HepG2 (cell line): ENCODE results near the gene CASS4. TPM values are rescaled to one million over a fixed set of nuclear protein-coding genes. Genes with fewer than 3 reads are reported as not detected.

Experiments used
- BRCA1 ChIP-seq: sonication (generic); formaldehyde crosslinking; IDR thresholded peaks from 2 replicates; pipeline ENCODE4 v1.4.0; 2020; ENCODE audit warnings: missing genetic modification reagents
- FOXM1 ChIP-seq: sonication (generic); formaldehyde crosslinking; IDR thresholded peaks from 2 replicates; pipeline ENCODE4 v1.5.0; 2020; ENCODE audit warnings: missing genetic modification reagents
- HES4 ChIP-seq: sonication (generic); formaldehyde crosslinking; IDR thresholded peaks from 2 replicates; pipeline ENCODE4 v1.9.0; 2021; ENCODE audit warnings: mild to moderate bottlenecking, missing genetic modification reagents, borderline replicate concordance
- TAF15 ChIP-seq: fragments of 200-400 bp; formaldehyde crosslinking; IDR thresholded peaks from one replicate; pipeline ENCODE4 v1.6.1; 2018; ENCODE audit warnings: mild to moderate bottlenecking, low read depth, low read length; ENCODE audit not compliant: poor library complexity, severe bottlenecking
- ZBTB20 ChIP-seq: sonication (generic); formaldehyde crosslinking; IDR thresholded peaks from 2 replicates; pipeline ENCODE4 v1.8.1; 2023; ENCODE audit warnings: missing genetic modification reagents, low read depth, mild to moderate bottlenecking, borderline replicate concordance
- ZFY ChIP-seq: sonication (generic); formaldehyde crosslinking; IDR thresholded peaks from 2 replicates; pipeline ENCODE4 v1.4.0; 2020; ENCODE audit warnings: missing genetic modification reagents
- ZNF260 ChIP-seq: sonication (generic); formaldehyde crosslinking; IDR thresholded peaks from 2 replicates; pipeline ENCODE4 v1.4.0; 2020; ENCODE audit warnings: missing genetic modification reagents, low read depth, mild to moderate bottlenecking, borderline replicate concordance
- ZNF589 ChIP-seq: sonication (generic); formaldehyde crosslinking; conservative IDR thresholded peaks from 2 replicates; pipeline ENCODE4 v1.8.0; 2022; ENCODE audit warnings: mild to moderate bottlenecking, moderate library complexity, missing genetic modification reagents
- ZNF629 ChIP-seq: sonication (generic); formaldehyde crosslinking; conservative IDR thresholded peaks from 2 replicates; pipeline ENCODE4 v1.5.0; 2020; ENCODE audit warnings: missing genetic modification reagents
- ZNF660 ChIP-seq: sonication (generic); formaldehyde crosslinking; IDR thresholded peaks from 2 replicates; pipeline ENCODE4 v1.5.1; 2020; ENCODE audit warnings: mild to moderate bottlenecking, low read depth, missing genetic modification reagents, borderline replicate concordance
- ZNF761 ChIP-seq: sonication (generic); formaldehyde crosslinking; conservative IDR thresholded peaks from 2 replicates; pipeline ENCODE4 v1.4.0; 2020; ENCODE audit warnings: mild to moderate bottlenecking, missing genetic modification reagents
- ZNF777 ChIP-seq: sonication (generic); formaldehyde crosslinking; IDR thresholded peaks from 2 replicates; pipeline ENCODE4 v1.4.0; 2020; ENCODE audit warnings: missing genetic modification reagents
- polyA plus RNA-seq, 8 experiments: library from polyadenylated mRNA; depleted of rRNA in 3 of 8; stranded (reverse) in 7 of 8; unstranded in 1 of 8; fragments of >200 nt; fragmentation: Illumina TruSeq in 4 of 8; extraction: Trizol in 4 of 8; gene quantifications; 2 replicates each; pipeline versions ENCODE4 v1.2.1 to v1.2.3, GENCODE V29; 2011 to 2016; ENCODE audit warnings: low read depth in 4 of 8, missing spikeins in 1 of 8, mixed read lengths in 1 of 8; ENCODE audit not compliant: insufficient read depth in 1 of 8
- total RNA-seq, 5 experiments: library from RNA; depleted of rRNA; stranded (reverse); fragments of >200 nt; fragmentation: Illumina TruSeq; extraction: Trizol; gene quantifications; 2 replicates each; pipeline ENCODE4 v1.2.3, GENCODE V29; 2016; ENCODE audit warnings: low read depth in 1 of 5
- TF ChIP-seq, protein P1 (sequence below): sonication (generic); formaldehyde crosslinking; IDR thresholded peaks from 2 replicates; pipeline ENCODE4 v1.5.0; 2020; ENCODE audit warnings: missing genetic modification reagents, mild to moderate bottlenecking, borderline replicate concordance
- TF ChIP-seq, protein P2 (sequence below): IDR thresholded peaks from 2 replicates; pipeline ENCODE4 v1.6.1; 2016; ENCODE audit warnings: missing compliant biosample characterization, missing genetic modification reagents, borderline replicate concordance
- TF ChIP-seq, protein P3 (sequence below): sonication (generic); formaldehyde crosslinking; IDR thresholded peaks from 2 replicates; pipeline ENCODE4 v1.8.1; 2023; ENCODE audit warnings: mild to moderate bottlenecking, missing genetic modification reagents
- TF ChIP-seq, protein P4 (sequence below): sonication (generic); formaldehyde crosslinking; IDR thresholded peaks from 2 replicates; pipeline ENCODE4 v1.5.0; 2020; ENCODE audit warnings: mild to moderate bottlenecking, missing genetic modification reagents, moderate library complexity
- TF ChIP-seq, protein P5 (sequence below): sonication (generic); formaldehyde crosslinking; conservative IDR thresholded peaks from 2 replicates; pipeline ENCODE4 v1.4.0; 2020; ENCODE audit warnings: missing genetic modification reagents

Gene CASS4
- total and polyA plus RNA-seq, 2 of the 13 experiments (the other 11 are each of a cell fraction or from before 2014, with no cell fraction given) = 0.17 to 0.49 TPM

DNA sequence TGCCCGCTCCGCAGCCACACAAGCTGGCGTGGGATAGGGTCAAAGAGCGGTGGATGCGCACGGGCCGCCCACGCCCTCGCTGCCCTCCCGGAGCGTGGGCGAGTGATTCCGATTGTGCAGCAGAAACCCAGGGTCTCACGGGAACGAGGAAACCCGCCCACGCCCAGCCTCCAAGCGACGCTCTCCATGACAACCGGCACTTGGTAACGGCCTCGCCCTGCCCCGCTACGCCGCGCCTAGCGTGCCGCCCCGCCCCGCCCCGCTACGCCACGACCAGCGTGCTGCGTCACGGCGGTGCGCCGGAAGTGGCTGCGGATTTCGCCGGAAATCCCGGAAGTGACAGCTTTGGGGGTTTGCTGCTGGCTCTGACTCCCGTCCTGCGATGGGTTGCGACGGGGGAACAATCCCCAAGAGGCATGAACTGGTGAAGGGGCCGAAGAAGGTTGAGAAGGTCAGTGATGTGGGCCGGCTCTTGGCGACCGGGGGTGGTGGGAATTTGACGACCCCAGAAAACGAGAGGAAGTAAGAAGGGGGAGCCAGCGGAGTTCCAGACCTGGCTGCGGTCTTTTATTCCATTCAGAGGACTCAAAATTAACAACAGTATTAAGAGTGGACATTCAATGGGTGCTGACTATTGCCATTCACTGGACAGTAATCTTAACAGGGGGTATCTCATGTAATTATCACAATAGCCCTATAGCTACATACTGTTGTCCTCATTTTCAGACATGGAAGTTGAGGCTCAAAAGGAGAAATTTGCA is 56.4 kb downstream of the CASS4 start, which contains the start of gene RTF2 (continued):
- TF ChIP-seq, protein P1, sequence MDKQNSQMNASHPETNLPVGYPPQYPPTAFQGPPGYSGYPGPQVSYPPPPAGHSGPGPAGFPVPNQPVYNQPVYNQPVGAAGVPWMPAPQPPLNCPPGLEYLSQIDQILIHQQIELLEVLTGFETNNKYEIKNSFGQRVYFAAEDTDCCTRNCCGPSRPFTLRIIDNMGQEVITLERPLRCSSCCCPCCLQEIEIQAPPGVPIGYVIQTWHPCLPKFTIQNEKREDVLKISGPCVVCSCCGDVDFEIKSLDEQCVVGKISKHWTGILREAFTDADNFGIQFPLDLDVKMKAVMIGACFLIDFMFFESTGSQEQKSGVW (CRISPR knock-in tag) = no peak
- no peak for TF ChIP-seq ZNF660
- TF ChIP-seq HES4 (CRISPR knock-in tag) = no peak
- TF ChIP-seq, protein P2, sequence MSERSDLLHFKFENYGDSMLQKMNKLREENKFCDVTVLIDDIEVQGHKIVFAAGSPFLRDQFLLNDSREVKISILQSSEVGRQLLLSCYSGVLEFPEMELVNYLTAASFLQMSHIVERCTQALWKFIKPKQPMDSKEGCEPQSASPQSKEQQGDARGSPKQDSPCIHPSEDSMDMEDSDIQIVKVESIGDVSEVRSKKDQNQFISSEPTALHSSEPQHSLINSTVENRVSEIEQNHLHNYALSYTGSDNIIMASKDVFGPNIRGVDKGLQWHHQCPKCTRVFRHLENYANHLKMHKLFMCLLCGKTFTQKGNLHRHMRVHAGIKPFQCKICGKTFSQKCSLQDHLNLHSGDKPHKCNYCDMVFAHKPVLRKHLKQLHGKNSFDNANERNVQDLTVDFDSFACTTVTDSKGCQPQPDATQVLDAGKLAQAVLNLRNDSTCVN (CRISPR knock-in tag) = peak; percentile 89; the same call in 1 of the 2 replicates
- peak; percentile 65; the same call in 1 of the 2 replicates for TF ChIP-seq BRCA1
- TF ChIP-seq, protein P3, sequence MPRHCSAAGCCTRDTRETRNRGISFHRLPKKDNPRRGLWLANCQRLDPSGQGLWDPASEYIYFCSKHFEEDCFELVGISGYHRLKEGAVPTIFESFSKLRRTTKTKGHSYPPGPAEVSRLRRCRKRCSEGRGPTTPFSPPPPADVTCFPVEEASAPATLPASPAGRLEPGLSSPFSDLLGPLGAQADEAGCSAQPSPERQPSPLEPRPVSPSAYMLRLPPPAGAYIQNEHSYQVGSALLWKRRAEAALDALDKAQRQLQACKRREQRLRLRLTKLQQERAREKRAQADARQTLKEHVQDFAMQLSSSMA = no peak
- no peak; the same call in 1 of the 2 replicates for TF ChIP-seq FOXM1 (CRISPR knock-in tag)
- no peak for TF ChIP-seq TAF15
- peak; percentile 69; the same call in 1 of the 2 replicates for TF ChIP-seq ZNF777
- TF ChIP-seq ZNF260 (CRISPR knock-in tag) = no peak
- TF ChIP-seq ZNF629 (CRISPR knock-in tag) = no peak; the same call in 1 of the 2 replicates
- TF ChIP-seq ZNF589 = peak; percentile 97
- peak; percentile 78 for TF ChIP-seq ZBTB20 (CRISPR knock-in tag)
- peak; percentile 88 for TF ChIP-seq ZNF761 (CRISPR knock-in tag)
- TF ChIP-seq, protein P4, sequence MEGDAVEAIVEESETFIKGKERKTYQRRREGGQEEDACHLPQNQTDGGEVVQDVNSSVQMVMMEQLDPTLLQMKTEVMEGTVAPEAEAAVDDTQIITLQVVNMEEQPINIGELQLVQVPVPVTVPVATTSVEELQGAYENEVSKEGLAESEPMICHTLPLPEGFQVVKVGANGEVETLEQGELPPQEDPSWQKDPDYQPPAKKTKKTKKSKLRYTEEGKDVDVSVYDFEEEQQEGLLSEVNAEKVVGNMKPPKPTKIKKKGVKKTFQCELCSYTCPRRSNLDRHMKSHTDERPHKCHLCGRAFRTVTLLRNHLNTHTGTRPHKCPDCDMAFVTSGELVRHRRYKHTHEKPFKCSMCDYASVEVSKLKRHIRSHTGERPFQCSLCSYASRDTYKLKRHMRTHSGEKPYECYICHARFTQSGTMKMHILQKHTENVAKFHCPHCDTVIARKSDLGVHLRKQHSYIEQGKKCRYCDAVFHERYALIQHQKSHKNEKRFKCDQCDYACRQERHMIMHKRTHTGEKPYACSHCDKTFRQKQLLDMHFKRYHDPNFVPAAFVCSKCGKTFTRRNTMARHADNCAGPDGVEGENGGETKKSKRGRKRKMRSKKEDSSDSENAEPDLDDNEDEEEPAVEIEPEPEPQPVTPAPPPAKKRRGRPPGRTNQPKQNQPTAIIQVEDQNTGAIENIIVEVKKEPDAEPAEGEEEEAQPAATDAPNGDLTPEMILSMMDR (CRISPR knock-in tag) = peak; percentile 26; the same call in 1 of the 2 replicates
- peak; percentile 86 for TF ChIP-seq ZFY (CRISPR knock-in tag)
- TF ChIP-seq, protein P5, sequence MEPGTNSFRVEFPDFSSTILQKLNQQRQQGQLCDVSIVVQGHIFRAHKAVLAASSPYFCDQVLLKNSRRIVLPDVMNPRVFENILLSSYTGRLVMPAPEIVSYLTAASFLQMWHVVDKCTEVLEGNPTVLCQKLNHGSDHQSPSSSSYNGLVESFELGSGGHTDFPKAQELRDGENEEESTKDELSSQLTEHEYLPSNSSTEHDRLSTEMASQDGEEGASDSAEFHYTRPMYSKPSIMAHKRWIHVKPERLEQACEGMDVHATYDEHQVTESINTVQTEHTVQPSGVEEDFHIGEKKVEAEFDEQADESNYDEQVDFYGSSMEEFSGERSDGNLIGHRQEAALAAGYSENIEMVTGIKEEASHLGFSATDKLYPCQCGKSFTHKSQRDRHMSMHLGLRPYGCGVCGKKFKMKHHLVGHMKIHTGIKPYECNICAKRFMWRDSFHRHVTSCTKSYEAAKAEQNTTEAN (CRISPR knock-in tag) = peak; percentile 63; the same call in 1 of the 2 replicates
